ENCODE data around the gene XRCC1. TPM values are rescaled to one million over a fixed set of nuclear protein-coding genes. Genes with fewer than 3 reads are reported as not detected.

Gene XRCC1
- total RNA-seq, 1 donor from 2014 or later: 14.6 TPM

GRCh38 chr19:43574424-43575155, 737 bp downstream of the XRCC1 start:
- no peak for FAIRE-seq

GRCh38 chr19:43572171-43572588, 3.1 kb downstream of the XRCC1 start:
- H3K4me1 ChIP-seq (ENCODE audit: insufficient read depth, low read length): peaks cover 11% of the 10 kb centered on the region
- no peaks in the 10 kb centered on the region for H3K27me3 Mint-ChIP-seq (ENCODE audit: low read depth, unreplicated experiment)
- H3K9me3 Mint-ChIP-seq (ENCODE audit: unreplicated experiment): peaks cover 2% of the 10 kb centered on the region
- peaks cover 1% of the 10 kb centered on the region for H3K36me3 Mint-ChIP-seq (ENCODE audit: low read depth, unreplicated experiment)
- peaks cover 28% of the 10 kb centered on the region for H3K79me2 ChIP-seq (ENCODE audit: insufficient read depth, low read length)
- H3K4me3 Mint-ChIP-seq (ENCODE audit: unreplicated experiment): no peak overlapping the region
- H3K27ac ChIP-seq (ENCODE audit: low read depth, low read length): no peak overlapping the region
- no peak overlapping the region for H3K27ac Mint-ChIP-seq (ENCODE audit: unreplicated experiment)
- H2AFZ ChIP-seq (ENCODE audit: low read depth, low read length): no peak overlapping the region
- H3K27me3 ChIP-seq (ENCODE audit: insufficient read depth, low read length): no peaks in the 10 kb centered on the region
- FAIRE-seq: no peak
- no peak for DNase-seq (ENCODE audit: low read depth)
- TF ChIP-seq CTCF (IDR thresholded peaks at IDR 0.05; ENCODE audit: insufficient read depth, low read depth, low read length) (no peak), EZH2 (IDR thresholded peaks at IDR 0.05; ENCODE audit: insufficient read depth, low read length) (no peak)
- no peak overlapping the region for H3K9ac ChIP-seq (ENCODE audit: low read length)
- H3K4me3 ChIP-seq (ENCODE audit: insufficient read depth, low read depth, low read length): no peak overlapping the region
- H4K20me1 ChIP-seq (ENCODE audit: insufficient read depth, low read length): peaks cover 12% of the 10 kb centered on the region
- no peak overlapping the region for H3K4me2 ChIP-seq (ENCODE audit: low read length)
- H3K9me3 ChIP-seq (ENCODE audit: insufficient read depth, low read depth, low read length): no peaks in the 10 kb centered on the region
- peaks cover 5% of the 10 kb centered on the region for H3K36me3 ChIP-seq (ENCODE audit: insufficient read depth, low read length)
- H3K4me1 Mint-ChIP-seq (ENCODE audit: low read depth, unreplicated experiment): peaks cover 2% of the 10 kb centered on the region

More at GRCh38 chr19:43574424-43575155, 737 bp downstream of the XRCC1 start:
- H3K4me1 ChIP-seq (ENCODE audit: insufficient read depth, low read length): peaks cover 11% of the 10 kb centered on the region
- no peaks in the 10 kb centered on the region for H3K27me3 ChIP-seq (ENCODE audit: insufficient read depth, low read length)
- peaks cover 8% of the 10 kb centered on the region for H3K27me3 Mint-ChIP-seq (ENCODE audit: low read depth, unreplicated experiment)
- H3K9me3 ChIP-seq (ENCODE audit: insufficient read depth, low read depth, low read length): no peaks in the 10 kb centered on the region
- H4K20me1 ChIP-seq (ENCODE audit: insufficient read depth, low read length): peaks cover 10% of the 10 kb centered on the region
- no peak for TF ChIP-seq CTCF (IDR thresholded peaks at IDR 0.05; ENCODE audit: insufficient read depth, low read depth, low read length)
- no peak for TF ChIP-seq EZH2 (IDR thresholded peaks at IDR 0.05; ENCODE audit: insufficient read depth, low read length)
- H3K27ac Mint-ChIP-seq (ENCODE audit: unreplicated experiment): peak overlapping the region; percentile 77
- peaks cover 2% of the 10 kb centered on the region for H3K9me3 Mint-ChIP-seq (ENCODE audit: unreplicated experiment)
- H3K4me3 Mint-ChIP-seq (ENCODE audit: unreplicated experiment): peak overlapping the region; percentile 95
- peaks cover 6% of the 10 kb centered on the region for H3K36me3 Mint-ChIP-seq (ENCODE audit: low read depth, unreplicated experiment)
- peaks cover 2% of the 10 kb centered on the region for H3K4me1 Mint-ChIP-seq (ENCODE audit: low read depth, unreplicated experiment)
- H3K36me3 ChIP-seq (ENCODE audit: insufficient read depth, low read length): peaks cover 5% of the 10 kb centered on the region
- H3K4me3 ChIP-seq (ENCODE audit: insufficient read depth, low read depth, low read length): peak overlapping the region; percentile 90
- peak overlapping the region; percentile 95 for H3K9ac ChIP-seq (ENCODE audit: low read length)
- peak overlapping the region; percentile 97 for H3K4me2 ChIP-seq (ENCODE audit: low read length)
- H2AFZ ChIP-seq (ENCODE audit: low read depth, low read length): peak overlapping the region; percentile 81
- peak overlapping the region; percentile 85 for H3K27ac ChIP-seq (ENCODE audit: low read depth, low read length)
- peaks cover 28% of the 10 kb centered on the region for H3K79me2 ChIP-seq (ENCODE audit: insufficient read depth, low read length)
- DNase-seq (ENCODE audit: low read depth): peak; percentile 64
